ENCODE data around the gene LRRC52. TPM values are rescaled to one million over a fixed set of nuclear protein-coding genes. Genes with fewer than 3 reads are reported as not detected.

Gene LRRC52
- polyA plus RNA-seq, 1 of the 3 experiments (the other 2 are of a cell fraction): not detected

DNA sequence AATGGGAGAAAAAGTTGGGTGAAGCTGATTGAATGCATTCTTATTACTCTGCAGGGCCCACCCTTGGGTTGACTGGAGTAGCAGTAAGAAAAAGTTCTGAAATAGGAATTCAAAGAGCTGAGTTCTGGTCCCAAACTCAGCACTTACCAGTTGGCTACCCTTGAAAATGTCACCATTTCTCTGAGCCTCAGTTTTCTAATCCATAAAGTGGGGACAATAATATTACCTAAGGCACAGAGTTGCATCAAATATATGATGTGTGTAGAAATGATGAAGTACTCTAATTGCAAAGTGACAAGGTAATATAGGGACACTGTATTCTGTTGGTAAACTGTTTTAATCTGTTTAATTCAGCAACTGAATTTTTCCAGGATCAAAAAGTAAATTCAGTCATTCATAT lies 1.2 kb downstream of the LRRC52 start:
- Histone ChIP-seq H4K20me1 (ENCODE audit: insufficient read depth) (no peaks in the 10 kb centered on the region), H3K4me2 (no peak overlapping the region), H3F3A (replicated peaks; ENCODE audit: insufficient read depth) (no peaks in the 10 kb centered on the region), H3K4me3 (ENCODE audit: low read depth in 2 of 2, low read length in 1 of 2) (no peak overlapping the region), H3K9ac (no peak overlapping the region), H3K27me3 (ENCODE audit: insufficient read depth) (no peaks in the 10 kb centered on the region; the same call in 1 of the 2 replicates), H3K79me2 (ENCODE audit: insufficient read depth) (no peaks in the 10 kb centered on the region), H3K9me3 (no peaks in the 10 kb centered on the region), H3K9me2 (no peaks in the 10 kb centered on the region), H3K36me3 (replicated peaks in 1 of 2; ENCODE audit: control insufficient read depth in 1 of 2, insufficient read depth in 2 of 2, low read length in 1 of 2) (no peaks in the 10 kb centered on the region), H3K27ac (ENCODE audit: low read depth in 2 of 2, low read length in 1 of 2) (no peak overlapping the region), H3K4me1 (ENCODE audit: control insufficient read depth in 1 of 2, insufficient read depth in 2 of 2, low read depth in 1 of 2, low read length in 1 of 2) (peaks cover 0 to 3% of the 10 kb centered on the region in 2 experiments; a peak in 1 of 4 replicates), H2AFZ (ENCODE audit: low read depth) (no peak overlapping the region)
- POLR2A ChIA-PET: no interaction called here
- DNase-seq: no peak
- CTCF ChIA-PET: no interaction called here
- no peak for TF ChIP-seq RAD21 (IDR thresholded peaks at IDR 0.05; ENCODE audit: low read length)
- TF ChIP-seq, protein P1, sequence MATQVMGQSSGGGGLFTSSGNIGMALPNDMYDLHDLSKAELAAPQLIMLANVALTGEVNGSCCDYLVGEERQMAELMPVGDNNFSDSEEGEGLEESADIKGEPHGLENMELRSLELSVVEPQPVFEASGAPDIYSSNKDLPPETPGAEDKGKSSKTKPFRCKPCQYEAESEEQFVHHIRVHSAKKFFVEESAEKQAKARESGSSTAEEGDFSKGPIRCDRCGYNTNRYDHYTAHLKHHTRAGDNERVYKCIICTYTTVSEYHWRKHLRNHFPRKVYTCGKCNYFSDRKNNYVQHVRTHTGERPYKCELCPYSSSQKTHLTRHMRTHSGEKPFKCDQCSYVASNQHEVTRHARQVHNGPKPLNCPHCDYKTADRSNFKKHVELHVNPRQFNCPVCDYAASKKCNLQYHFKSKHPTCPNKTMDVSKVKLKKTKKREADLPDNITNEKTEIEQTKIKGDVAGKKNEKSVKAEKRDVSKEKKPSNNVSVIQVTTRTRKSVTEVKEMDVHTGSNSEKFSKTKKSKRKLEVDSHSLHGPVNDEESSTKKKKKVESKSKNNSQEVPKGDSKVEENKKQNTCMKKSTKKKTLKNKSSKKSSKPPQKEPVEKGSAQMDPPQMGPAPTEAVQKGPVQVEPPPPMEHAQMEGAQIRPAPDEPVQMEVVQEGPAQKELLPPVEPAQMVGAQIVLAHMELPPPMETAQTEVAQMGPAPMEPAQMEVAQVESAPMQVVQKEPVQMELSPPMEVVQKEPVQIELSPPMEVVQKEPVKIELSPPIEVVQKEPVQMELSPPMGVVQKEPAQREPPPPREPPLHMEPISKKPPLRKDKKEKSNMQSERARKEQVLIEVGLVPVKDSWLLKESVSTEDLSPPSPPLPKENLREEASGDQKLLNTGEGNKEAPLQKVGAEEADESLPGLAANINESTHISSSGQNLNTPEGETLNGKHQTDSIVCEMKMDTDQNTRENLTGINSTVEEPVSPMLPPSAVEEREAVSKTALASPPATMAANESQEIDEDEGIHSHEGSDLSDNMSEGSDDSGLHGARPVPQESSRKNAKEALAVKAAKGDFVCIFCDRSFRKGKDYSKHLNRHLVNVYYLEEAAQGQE (IDR thresholded peaks at IDR 0.05; ENCODE audit: low read depth, low read length): no peak
- TF ChIP-seq, protein P2, sequence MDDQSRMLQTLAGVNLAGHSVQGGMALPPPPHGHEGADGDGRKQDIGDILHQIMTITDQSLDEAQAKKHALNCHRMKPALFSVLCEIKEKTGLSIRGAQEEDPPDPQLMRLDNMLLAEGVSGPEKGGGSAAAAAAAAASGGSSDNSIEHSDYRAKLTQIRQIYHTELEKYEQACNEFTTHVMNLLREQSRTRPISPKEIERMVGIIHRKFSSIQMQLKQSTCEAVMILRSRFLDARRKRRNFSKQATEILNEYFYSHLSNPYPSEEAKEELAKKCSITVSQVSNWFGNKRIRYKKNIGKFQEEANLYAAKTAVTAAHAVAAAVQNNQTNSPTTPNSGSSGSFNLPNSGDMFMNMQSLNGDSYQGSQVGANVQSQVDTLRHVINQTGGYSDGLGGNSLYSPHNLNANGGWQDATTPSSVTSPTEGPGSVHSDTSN (IDR thresholded peaks at IDR 0.05): no peak
- TF ChIP-seq ELF1 (IDR thresholded peaks at IDR 0.05): no peak
- TF ChIP-seq, protein P3, sequence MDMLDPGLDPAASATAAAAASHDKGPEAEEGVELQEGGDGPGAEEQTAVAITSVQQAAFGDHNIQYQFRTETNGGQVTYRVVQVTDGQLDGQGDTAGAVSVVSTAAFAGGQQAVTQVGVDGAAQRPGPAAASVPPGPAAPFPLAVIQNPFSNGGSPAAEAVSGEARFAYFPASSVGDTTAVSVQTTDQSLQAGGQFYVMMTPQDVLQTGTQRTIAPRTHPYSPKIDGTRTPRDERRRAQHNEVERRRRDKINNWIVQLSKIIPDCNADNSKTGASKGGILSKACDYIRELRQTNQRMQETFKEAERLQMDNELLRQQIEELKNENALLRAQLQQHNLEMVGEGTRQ (IDR thresholded peaks at IDR 0.05; ENCODE audit: borderline replicate concordance, low read depth, low read length): no peak
- no peak for TF ChIP-seq TAF1 (IDR thresholded peaks at IDR 0.05; ENCODE audit: borderline replicate concordance, low read depth, low read length)
- no peak for TF ChIP-seq EZH2phosphoT487 (IDR thresholded peaks at IDR 0.05; ENCODE audit: borderline replicate concordance, low read depth)
- TF ChIP-seq RXRA (IDR thresholded peaks at IDR 0.05; ENCODE audit: borderline replicate concordance, low read depth): no peak
- no peak for TF ChIP-seq FOXM1 (IDR thresholded peaks at IDR 0.05; ENCODE audit: low read depth)
- TF ChIP-seq JUND (IDR thresholded peaks at IDR 0.05): no peak
- no peak for TF ChIP-seq GABPA (IDR thresholded peaks at IDR 0.05; ENCODE audit: low read depth)
- TF ChIP-seq FOXJ3 (CRISPR knock-in tag; IDR thresholded peaks at IDR 0.05): no peak
- no peak for TF ChIP-seq CHD2 (IDR thresholded peaks at IDR 0.05; ENCODE audit: low read length, partially characterized antibody)
- no peak for TF ChIP-seq GATA2 (CRISPR knock-in tag; IDR thresholded peaks at IDR 0.05)
- no peak for TF ChIP-seq TEAD4 (IDR thresholded peaks at IDR 0.05; ENCODE audit: borderline replicate concordance, insufficient read depth)
- TF ChIP-seq, protein P4, sequence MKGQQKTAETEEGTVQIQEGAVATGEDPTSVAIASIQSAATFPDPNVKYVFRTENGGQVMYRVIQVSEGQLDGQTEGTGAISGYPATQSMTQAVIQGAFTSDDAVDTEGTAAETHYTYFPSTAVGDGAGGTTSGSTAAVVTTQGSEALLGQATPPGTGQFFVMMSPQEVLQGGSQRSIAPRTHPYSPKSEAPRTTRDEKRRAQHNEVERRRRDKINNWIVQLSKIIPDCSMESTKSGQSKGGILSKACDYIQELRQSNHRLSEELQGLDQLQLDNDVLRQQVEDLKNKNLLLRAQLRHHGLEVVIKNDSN (IDR thresholded peaks at IDR 0.05; ENCODE audit: borderline replicate concordance, low read depth): no peak

Measured in SK-N-SH (cell line).